GM18498 (cell line): ENCODE data around the gene VWA5B2.

ENCODE experiments used
- ATAC-seq: cut with Tn5 transposase; IDR thresholded peaks from one replicate; pipeline ENCODE4 v1.9.1; 2021; ENCODE audit warnings: mild to moderate bottlenecking, moderate library complexity; ENCODE audit not compliant: unreplicated experiment

The VWA5B2 gene

DNA sequence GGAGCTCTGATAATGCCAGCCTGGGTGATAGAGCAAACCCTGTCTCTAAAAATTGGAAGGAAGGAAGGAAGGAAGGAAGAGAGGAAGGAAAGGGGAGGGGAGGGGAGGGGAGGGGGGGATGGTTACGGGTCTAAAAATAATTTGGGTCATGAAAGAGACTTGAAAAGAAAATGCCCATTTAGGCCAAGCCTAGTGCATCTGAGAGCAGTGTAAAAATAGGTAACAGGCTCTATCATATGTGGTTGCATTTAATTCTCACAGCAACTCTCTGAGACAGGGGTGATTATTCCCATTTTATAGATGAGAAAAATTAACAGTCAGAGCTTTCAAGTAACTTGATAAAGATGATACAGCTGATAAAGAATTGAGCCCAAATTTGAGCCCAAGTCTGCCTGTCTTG lies 42.9 kb downstream of the VWA5B2 start:
- ATAC-seq: no peak

DNA sequence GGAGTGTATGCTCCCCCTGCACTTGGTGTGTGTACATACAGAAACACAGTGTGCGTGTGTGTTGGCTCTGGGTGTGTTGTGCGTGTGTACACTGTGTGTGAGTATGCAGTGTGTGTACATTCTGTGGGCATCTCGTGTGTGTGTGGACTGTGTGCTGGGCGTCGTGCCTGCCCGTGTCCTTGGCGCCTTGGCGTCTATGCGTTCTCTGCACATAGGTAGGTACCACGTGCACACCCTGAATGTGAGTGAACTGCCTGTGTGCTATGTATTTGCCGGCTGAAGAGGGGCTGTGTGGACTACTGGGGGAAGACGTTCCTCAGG lies 46.0 kb downstream of the VWA5B2 start:
- ATAC-seq: no peak

DNA sequence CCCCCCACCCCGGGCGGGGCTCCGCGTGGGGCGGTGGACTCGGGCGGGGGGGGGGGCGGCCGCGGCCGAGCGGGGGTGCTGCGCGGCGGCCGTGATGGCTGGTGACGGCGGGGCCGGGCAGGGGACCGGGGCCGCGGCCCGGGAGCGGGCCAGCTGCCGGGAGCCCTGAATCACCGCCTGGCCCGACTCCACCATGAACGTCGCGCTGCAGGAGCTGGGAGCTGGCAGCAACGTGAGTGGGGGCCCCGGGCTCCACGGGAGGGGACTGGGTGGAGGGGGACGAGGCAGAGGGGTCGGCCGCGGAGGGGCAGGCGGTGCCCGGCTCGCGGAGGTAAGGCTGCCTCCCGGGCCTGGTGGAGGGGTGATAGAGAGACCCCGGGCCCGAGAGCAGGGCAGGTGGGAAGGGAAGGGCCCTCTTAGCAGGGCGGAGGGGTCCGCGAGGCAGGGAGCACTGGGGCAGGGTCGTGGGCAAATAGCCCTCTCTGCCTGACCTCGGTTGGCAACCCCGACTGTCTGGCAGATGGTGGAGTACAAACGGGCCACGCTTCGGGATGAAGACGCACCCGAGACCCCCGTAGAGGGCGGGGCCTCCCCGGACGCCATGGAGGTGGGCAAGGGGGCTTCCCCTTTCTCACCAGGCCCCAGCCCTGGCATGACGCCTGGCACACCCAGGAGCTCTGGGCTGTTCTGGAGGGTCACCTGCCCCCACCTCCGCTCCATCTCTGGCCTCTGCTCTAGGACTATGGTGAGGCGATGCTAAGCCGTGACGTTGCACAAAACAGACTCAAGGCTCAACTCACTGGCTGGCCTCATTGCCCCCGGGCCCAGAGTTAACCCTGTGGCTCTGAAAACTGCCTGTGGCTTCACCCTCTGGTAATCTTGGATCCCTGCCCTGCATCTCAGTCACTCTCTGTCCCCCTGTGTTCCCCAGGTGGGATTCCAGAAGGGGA lies 46.9 kb downstream of the VWA5B2 start, which contains the start of gene ECE2:
TSS of gene ECE2 (plus strand) at position 62 of the 950 bp plus-strand sequence. CDS start at position 194, 132 bp downstream.
- no peak for ATAC-seq

- no peak for ATAC-seq
These were observed 48.0 kb downstream of the VWA5B2 start for GRCh38 chr3:184277366-184277765.

DNA sequence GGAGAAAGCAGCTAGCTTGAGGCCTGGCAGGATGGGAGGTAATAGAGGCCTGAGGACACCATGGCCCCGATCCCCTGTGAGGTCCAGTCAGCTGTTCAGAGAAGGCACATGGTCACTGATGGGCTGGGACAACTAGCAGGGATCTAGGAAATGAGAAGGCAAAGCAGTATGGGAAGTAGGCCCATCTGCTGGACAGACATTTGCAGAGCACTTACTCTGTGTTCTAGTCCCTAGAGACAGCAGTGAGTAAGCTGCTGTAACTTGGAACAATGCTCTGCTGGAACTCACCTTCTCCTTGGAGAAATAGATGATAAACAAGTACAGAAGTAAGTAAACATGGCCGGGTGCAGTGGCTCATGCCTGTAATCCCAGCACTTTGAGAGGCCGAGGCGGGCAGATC lies 53.6 kb downstream of the VWA5B2 start:
- no peak for ATAC-seq

DNA sequence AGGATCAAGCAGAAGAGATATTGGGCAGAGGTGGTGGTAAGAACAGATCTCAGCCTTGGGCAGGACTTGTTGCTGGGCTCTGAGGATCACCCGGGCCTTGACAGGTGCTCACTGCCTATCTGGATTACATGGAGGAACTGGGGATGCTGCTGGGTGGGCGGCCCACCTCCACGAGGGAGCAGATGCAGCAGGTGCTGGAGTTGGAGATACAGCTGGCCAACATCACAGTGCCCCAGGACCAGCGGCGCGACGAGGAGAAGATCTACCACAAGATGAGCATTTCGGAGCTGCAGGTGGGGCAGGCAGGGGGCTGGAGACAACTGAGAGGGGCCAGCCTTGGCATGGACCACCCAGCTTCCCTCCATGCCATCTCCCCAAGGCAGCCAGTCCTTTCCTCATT lies 54.3 kb downstream of the VWA5B2 start:
- no peak for ATAC-seq

GRCh38 chr3:184284696-184285095 lies 55.3 kb downstream of the VWA5B2 start:
- no peak for ATAC-seq

GRCh38 chr3:184289426-184289938 lies 60.1 kb downstream of the VWA5B2 start:
- no peak for ATAC-seq

DNA sequence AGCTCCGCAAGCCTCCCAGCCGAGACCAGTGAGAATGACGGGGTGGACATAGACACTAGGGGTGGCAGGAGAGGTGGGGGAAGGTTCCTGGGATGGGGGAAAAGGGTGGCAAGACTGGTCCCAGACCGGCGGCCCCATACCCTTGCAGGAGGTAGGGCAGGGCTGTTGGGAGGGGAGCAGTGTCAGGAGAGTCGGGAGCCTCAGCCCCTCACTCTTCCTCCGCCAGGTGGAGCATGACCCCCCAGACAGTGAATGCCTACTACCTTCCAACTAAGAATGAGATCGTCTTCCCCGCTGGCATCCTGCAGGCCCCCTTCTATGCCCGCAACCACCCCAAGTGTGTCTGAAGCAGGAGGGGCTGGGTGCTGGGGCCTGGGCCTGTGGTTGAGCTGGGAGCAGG lies 60.9 kb downstream of the VWA5B2 start:
- no peak for ATAC-seq

- ATAC-seq: no peak
These were observed 61.8 kb downstream of the VWA5B2 start for GRCh38 chr3:184291044-184291737.
